Calu3 (cell line): ENCODE data around the gene STEAP2. TPM values are rescaled to one million over a fixed set of nuclear protein-coding genes. Genes with fewer than 3 reads are reported as not detected.

ENCODE experiments used
- BruUV-seq: library from RNA; stranded (reverse); fragments of 400-500 nt; replicated peaks from 2 replicates; lab custom pipeline; 2021; lab: Mats Ljungman, UMichigan
- CTCF ChIA-PET: fragments of 300-600 bp; sonication (Branson Sonifier 250); formaldehyde crosslinking; loops from one replicate; lab custom pipeline; 2022; ENCODE audit warnings: antibody characterized with exemption; lab: Charles Lee
- DNase-seq: peaks from one replicate; pipeline ENCODE4 v3.0.0; 2022
- H3K27ac Mint-ChIP-seq: one replicate; pipeline ENCODE4 v1.8.0; 2022; ENCODE audit warnings: mixed read lengths; ENCODE audit not compliant: unreplicated experiment
- H3K27me3 Mint-ChIP-seq: one replicate; pipeline ENCODE4 v1.8.0; 2022; ENCODE audit warnings: mixed read lengths; ENCODE audit not compliant: unreplicated experiment
- H3K36me3 Mint-ChIP-seq: one replicate; pipeline ENCODE4 v1.8.0; 2022; ENCODE audit warnings: mild to moderate bottlenecking, moderate library complexity, mixed read lengths; ENCODE audit not compliant: insufficient read depth, unreplicated experiment
- H3K4me1 Mint-ChIP-seq: one replicate; pipeline ENCODE4 v1.8.0; 2022; ENCODE audit warnings: mild to moderate bottlenecking, low read depth, mixed read lengths; ENCODE audit not compliant: unreplicated experiment
- H3K4me3 Mint-ChIP-seq: one replicate; pipeline ENCODE4 v1.8.0; 2022; ENCODE audit warnings: mild to moderate bottlenecking, low read depth, moderate library complexity, mixed read lengths; ENCODE audit not compliant: unreplicated experiment
- H3K9me3 Mint-ChIP-seq: one replicate; pipeline ENCODE4 v1.8.0; 2022; ENCODE audit warnings: low read depth, mixed read lengths; ENCODE audit not compliant: unreplicated experiment
- CTCF ChIP-seq: fragments of 200-600 bp; IDR thresholded peaks from one replicate; pipeline ENCODE4 v1.8.0; 2022; ENCODE audit warnings: antibody characterized with exemption; ENCODE audit not compliant: unreplicated experiment
- intact Hi-C: fragments of 100-400 bp; cut with micrococcal nuclease; formaldehyde crosslinking; loops from one replicate; pipeline ENCODE4 v1.10.0; 2022; ENCODE audit not compliant: unreplicated experiment
- total RNA-seq: library from RNA; stranded (reverse); gene quantifications from 2 replicates; pipeline ENCODE4 v1.2.3, GENCODE V29; 2022

Gene STEAP2
- total RNA-seq, 1 experiment from 2014 or later, result 38.5 TPM

- intact Hi-C loops, result loop anchor here (5.0 kb wide), 1 partner anchor 75 kb away; no protein-coding TSS in a partner anchor
- Mint-ChIP-seq H3K9me3 (no peaks in the 10 kb centered on the region), H3K4me1 (peaks cover 34% of the 10 kb centered on the region), H3K27me3 (no peaks in the 10 kb centered on the region), H3K4me3 (peak overlapping the region; percentile 61), H3K36me3 (peaks cover 33% of the 10 kb centered on the region), H3K27ac (peak overlapping the region; percentile 73)
- DNase-seq, result no peak
- no TSS peak for BruUV-seq
- CTCF ChIA-PET, result interaction anchor here (1.4 kb wide), 1 partner anchor 18 kb away, joined by 3 read pairs; no protein-coding TSS in a partner anchor
- TF ChIP-seq CTCF, result no peak
Observed at GRCh38 chr7:90232430-90232829, 20.9 kb downstream of the STEAP2 start.

- CTCF ChIA-PET, result interaction anchor here (0.6 to 1.4 kb wide), 2 partner anchors 19 to 695 kb away, joined by 3 read pairs; no protein-coding TSS in a partner anchor
Observed at GRCh38 chr7:90233569-90233968, 22.0 kb downstream of the STEAP2 start.

GRCh38 chr7:90236721-90237289, 25.3 kb downstream of the STEAP2 start:
- DNase-seq, result no peak
- intact Hi-C loops, result loop anchor here (2.0 kb wide), 1 partner anchor 56 kb away; no protein-coding TSS in a partner anchor
- Mint-ChIP-seq H3K27me3 (no peaks in the 10 kb centered on the region), H3K4me3 (peak overlapping the region; percentile 32), H3K27ac (peak overlapping the region; percentile 30), H3K36me3 (peaks cover 37% of the 10 kb centered on the region), H3K4me1 (peaks cover 33% of the 10 kb centered on the region), H3K9me3 (no peaks in the 10 kb centered on the region)
- TF ChIP-seq CTCF, result no peak
- CTCF ChIA-PET, result interaction anchor here (0.7 to 0.9 kb wide), 2 partner anchors 25 to 72 kb away, joined by 3 to 4 read pairs; partner anchors contain the start of gene STEAP2
- no TSS peak for BruUV-seq

More at GRCh38 chr7:90233569-90233968, 22.0 kb downstream of the STEAP2 start:
- H3K27ac Mint-ChIP-seq, result peak overlapping the region; percentile 76
- intact Hi-C loops, result loop anchor here (5.0 kb wide), 1 partner anchor 76 kb away; no protein-coding TSS in a partner anchor
- H3K4me3 Mint-ChIP-seq, result peak overlapping the region; percentile 69
- DNase-seq, result no peak
- no peak for TF ChIP-seq CTCF
- H3K4me1 Mint-ChIP-seq, result peaks cover 39% of the 10 kb centered on the region
- BruUV-seq, result no TSS peak
- peaks cover 42% of the 10 kb centered on the region for H3K36me3 Mint-ChIP-seq
- no peaks in the 10 kb centered on the region for H3K27me3 Mint-ChIP-seq
- no peaks in the 10 kb centered on the region for H3K9me3 Mint-ChIP-seq

DNA sequence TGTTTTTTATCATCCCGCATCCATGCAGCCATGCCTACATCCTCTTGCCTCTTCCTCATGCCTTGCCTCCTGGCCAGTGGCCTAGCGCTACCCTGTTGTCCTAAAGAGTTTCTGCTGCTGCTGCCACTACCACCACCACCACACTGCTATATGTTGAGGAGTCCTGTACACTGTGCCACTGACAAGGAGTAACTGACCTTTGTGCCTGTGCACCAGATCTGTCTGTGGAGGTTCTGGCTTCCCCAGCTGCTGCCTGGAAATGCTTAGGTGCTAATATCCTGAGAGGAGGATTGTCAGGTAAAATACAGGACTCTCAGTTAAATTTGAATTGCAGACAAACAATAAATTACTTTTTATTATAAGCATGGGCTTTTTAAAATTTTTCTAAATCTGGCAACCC, 26.5 kb downstream of the STEAP2 start:
- DNase-seq, result no peak
- peaks cover 42% of the 10 kb centered on the region for H3K4me1 Mint-ChIP-seq
- H3K36me3 Mint-ChIP-seq, result peaks cover 45% of the 10 kb centered on the region
- no peaks in the 10 kb centered on the region for H3K9me3 Mint-ChIP-seq
- intact Hi-C loops, result no loop called here
- H3K27me3 Mint-ChIP-seq, result no peaks in the 10 kb centered on the region
- H3K27ac Mint-ChIP-seq, result no peak overlapping the region
- BruUV-seq, result no TSS peak
- peak overlapping the region; percentile 53 for H3K4me3 Mint-ChIP-seq
- TF ChIP-seq CTCF, result no peak
- CTCF ChIA-PET, result interaction anchor here (0.5 kb wide), 1 partner anchor 8 kb away, joined by 3 read pairs; no protein-coding TSS in a partner anchor
